Jurkat, Clone E6-1 (cell line): ENCODE measurements around the gene GLIS2.

Experiments
- DNase-seq: peaks from one replicate; pipeline ENCODE4 v3.0.0-alpha.2; 2011; ENCODE audit warnings: low read depth, low spot score
- H3K4me3 ChIP-seq: 2 replicates; pipeline ENCODE4 v1.5.1; 2011; ENCODE audit warnings: mild to moderate bottlenecking, low read length, control low read depth, moderate library complexity

GLIS2 gene

DNA sequence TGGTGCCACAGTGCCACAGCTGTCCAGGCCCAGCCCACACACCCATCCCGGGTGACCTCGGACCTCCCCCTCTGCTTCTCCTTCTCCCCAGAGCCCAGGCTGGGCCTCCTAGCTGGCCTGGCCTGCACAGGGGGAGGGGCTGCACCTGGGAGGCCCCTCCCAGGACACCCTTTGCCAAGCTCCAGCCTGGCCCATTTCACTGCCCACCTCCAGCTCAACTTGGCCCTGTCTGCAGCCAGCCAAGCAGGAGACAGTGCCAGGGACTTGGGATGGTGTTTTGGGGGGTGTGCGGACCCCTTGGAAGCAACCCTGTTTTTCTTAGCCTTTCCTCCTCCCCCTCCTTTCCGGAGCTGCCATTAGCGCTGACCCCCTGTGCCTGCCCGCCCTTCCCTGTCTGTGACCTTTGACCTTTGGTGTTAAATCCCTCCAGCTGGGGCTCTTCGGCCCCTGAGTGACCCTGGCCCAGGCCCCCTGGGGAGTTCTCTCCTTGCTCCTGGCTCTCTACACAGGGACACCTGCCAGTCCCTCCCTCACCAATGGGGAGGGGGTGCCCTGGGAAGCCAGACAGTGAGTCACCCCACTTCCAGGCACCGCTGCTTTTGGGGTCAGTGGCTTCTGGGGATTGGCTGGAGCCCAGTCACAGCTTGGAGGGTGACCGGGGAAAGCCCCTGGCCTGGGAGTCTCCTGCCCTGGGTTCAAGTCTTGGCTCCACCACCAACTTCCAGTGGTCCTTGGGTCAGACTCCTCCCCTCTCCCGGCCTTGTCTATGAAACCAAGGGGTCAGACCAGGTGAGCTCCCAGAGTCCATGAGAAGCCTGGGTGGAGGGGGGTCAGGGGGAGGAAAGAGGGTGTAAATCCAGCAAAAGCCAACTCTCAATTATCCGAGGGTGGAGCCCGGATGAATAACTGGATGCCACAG is 1.9 kb downstream of the GLIS2 start:
- no peak for DNase-seq
- no peak overlapping the region for H3K4me3 ChIP-seq

- no peak for DNase-seq
- H3K4me3 ChIP-seq, result no peak overlapping the region
Observed at GRCh38 chr16:4318451-4318910, 2.6 kb downstream of the GLIS2 start.

DNA sequence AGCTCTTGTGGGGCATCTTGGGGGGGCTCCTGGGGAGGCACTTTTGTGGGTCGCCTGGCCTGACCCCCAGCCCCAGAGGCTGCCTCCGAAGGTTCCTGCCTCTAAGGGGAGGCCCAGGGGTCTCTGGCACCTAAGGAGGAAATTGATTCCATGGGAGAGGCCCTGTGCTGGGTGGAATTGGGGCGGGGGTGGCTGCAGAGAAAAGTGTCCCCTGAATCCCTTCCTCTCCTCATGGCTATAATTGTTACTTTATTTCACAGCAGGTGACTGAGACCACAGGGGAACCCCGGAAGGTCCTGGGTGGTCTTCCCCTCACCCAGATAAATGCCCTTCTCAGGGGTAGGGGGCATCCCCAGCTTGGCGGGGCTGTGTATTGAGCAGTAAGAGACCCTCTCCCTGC is 3.1 kb downstream of the GLIS2 start:
- no peak for DNase-seq
- H3K4me3 ChIP-seq, result no peak overlapping the region

GRCh38 chr16:4319454-4320421 is 3.9 kb downstream of the GLIS2 start:
- DNase-seq, result peak; percentile 40
- H3K4me3 ChIP-seq, result no peak overlapping the region

DNA sequence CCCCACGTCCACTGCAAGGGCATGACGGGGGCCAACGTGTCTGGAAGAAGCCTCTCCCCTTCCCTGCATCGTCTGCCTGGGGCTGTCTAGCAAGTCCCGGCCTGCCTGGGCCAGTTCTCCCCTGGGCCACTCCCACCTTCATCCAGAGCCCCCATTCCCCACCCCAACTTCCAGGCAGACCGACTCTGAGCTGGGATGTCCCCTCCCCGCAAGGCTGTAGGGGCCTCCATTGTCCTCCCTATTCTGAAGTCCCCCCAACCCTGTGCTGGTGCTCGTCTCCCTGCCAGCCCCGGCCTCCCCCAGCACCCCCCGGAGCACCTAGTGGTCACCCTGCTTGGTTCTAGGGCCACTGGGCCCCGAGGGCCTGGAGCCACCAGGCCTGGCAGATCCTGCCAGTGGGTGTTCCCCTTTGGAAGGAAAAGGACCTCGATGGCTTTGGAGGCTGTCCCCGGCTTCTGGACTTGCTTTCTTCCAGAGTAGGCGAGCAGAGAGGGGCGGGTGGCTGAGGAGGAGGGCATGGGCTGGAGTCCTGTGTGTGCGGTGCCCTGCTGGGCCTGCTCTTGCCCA is 4.8 kb downstream of the GLIS2 start:
- DNase-seq, result no peak
- no peak overlapping the region for H3K4me3 ChIP-seq

GRCh38 chr16:4321286-4322120 is 5.6 kb downstream of the GLIS2 start:
- no peak overlapping the region for H3K4me3 ChIP-seq
- DNase-seq, result no peak

GRCh38 chr16:4322121-4323052 is 6.5 kb downstream of the GLIS2 start:
- no peak overlapping the region for H3K4me3 ChIP-seq

DNA sequence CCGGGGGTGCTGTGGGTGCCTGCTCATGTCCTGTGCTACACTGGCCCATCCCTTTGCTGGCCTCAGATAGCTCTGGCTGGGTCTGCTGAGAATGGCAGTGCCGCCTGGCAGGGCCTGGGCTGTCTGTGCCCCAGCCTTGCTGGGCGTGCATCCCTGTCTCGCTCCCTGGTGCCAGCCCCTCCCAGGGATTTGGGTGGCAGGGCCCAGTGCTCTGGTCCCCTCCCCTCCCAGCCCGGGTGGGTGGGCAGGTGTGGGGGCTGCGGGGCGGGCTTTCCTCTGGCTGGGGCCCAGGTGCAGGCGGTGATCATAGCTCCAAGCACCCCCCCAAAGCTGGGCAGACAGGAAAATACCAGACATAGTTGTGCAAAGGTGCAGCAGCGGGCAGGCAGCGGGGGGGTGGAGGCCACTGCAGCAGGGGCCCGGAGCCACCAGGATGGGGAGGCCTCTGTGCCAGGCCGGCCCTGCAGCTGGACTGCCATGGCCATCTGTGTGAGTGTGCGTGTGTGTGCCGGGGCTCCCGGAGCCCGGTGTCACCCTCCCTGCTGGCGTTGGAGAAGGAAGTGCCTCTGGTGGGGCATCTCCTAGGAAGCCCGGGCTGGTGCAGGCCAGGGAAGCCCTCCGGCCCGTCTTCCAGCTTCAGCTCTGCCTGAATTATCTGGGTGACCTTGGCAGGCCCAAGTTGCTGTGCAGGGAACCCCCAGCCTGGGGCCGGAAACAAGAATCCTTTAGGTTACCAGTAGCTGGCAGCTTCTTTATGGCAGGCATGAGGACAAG is 7.4 kb downstream of the GLIS2 start:
- DNase-seq, result no peak
- H3K4me3 ChIP-seq, result no peak overlapping the region

More at GRCh38 chr16:4322121-4323052, 6.5 kb downstream of the GLIS2 start:
- DNase-seq, result no peak

DNA sequence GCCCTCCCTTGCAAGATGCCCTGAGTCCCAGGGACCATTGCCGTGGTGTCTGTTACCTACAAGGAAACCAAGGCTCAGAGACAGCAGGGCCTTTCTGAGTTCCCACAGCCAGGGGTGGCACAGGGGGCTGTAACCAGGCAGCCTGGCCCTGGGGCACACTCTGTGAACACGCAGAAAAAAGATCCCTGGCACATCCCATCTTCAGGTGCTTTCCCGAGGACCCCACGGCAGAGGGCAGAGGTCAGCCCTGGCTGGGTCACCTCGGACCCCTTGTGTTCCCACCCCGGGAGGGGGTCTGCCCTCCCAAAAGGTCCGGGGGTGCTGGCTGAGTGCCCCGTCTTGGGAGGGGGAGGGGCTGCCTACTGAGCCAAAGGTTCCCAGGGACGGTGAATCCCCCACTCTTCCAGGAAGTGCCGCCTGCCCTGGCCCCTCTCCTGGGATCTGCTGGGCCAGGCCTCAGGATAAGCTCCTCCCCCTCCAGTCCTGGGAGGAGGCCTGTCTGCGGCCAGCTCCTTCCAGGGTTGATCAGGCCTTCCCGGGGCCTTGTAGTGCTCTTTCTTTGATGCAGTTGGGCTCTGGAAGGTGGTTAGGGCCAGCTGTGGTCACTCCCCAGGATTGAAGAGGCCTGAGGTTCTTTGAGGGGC is 8.1 kb downstream of the GLIS2 start:
- H3K4me3 ChIP-seq, result no peak overlapping the region
- no peak for DNase-seq

- DNase-seq, result no peak
- no peak overlapping the region for H3K4me3 ChIP-seq
Observed at GRCh38 chr16:4324492-4325252, 8.8 kb downstream of the GLIS2 start.

- no peak for DNase-seq
- H3K4me3 ChIP-seq, result no peak overlapping the region
Observed at GRCh38 chr16:4325253-4325758, 9.4 kb downstream of the GLIS2 start.

DNA sequence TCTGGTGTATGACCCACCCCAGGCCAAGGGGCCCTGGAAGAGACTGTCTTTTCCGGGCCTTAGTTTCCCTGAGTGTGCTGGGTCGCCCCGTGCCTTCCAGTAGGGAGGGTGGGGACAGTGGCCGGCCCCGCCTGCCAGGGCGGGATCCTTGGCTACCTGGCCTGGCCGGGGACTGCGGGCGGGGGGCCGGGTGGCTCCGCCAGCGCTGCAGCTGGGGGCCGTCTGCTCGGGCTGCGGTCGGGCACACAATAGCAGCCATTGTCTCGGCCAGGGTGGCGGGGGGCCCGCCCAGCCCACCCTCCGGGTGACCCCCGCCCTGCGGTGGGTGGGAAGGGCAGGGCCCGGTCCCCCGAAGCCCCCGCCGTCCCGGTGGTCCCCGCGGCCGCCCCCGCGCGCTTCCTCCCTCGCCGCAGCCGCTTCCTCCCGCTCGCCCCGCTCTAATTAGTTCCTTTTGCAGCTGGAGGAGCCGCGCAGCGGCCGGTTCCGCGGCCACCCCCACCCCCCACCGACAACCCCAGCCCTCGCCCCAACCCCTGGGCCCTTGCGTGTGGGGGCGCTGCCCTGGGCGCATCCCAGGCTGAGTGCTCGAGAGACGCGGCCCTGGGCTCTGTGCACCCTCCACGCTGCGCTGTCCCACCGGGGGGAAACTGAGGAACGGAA is 11.6 kb downstream of the GLIS2 start:
- DNase-seq, result no peak

GRCh38 chr16:4328046-4328781 is 12.3 kb downstream of the GLIS2 start:
- no peak for DNase-seq
- H3K4me3 ChIP-seq, result peak overlapping the region; percentile 46

More for the DNA sequence above, 11.6 kb downstream of the GLIS2 start:
- H3K4me3 ChIP-seq, result peak overlapping the region; percentile 46
